BJ (cell line): Measurements from ENCODE around the gene SRRT. TPM values are rescaled to one million over a fixed set of nuclear protein-coding genes. Genes with fewer than 3 reads are reported as not detected.
A peak's percentile ranks its signal among the peaks of the same experiment; 100 is the strongest.

Experiments
- CTCF ChIA-PET: fragments of 350-600 bp; formaldehyde crosslinking; extraction: SDS; loops from one replicate; lab custom pipeline; 2021; ENCODE audit warnings: antibody characterized with exemption, inconsistent platforms; lab: Yijun Ruan, JAX
- POLR2A ChIA-PET: fragments of 300-600 bp; sonication (Branson Sonifier 250); formaldehyde crosslinking; extraction: SDS; loops from one replicate; lab custom pipeline; 2021; ENCODE audit warnings: antibody characterized with exemption; lab: Charles Lee
- DNase-seq: peaks from one replicate; pipeline ENCODE4 v3.0.0-alpha.2; 2011; ENCODE audit warnings: low read depth
- H3K27me3 ChIP-seq: 2 replicates; pipeline ENCODE4 v1.6.0; 2011; ENCODE audit warnings: low read length; ENCODE audit not compliant: control insufficient read depth, insufficient read depth
- H3K36me3 ChIP-seq: 2 replicates; pipeline ENCODE4 v1.5.1; 2011; ENCODE audit warnings: low read length; ENCODE audit not compliant: control insufficient read depth, insufficient read depth
- H3K4me3 ChIP-seq: 2 replicates; pipeline ENCODE4 v1.5.1; 2011; ENCODE audit warnings: low read depth, mild to moderate bottlenecking, control low read depth, low read length
- CTCF ChIP-seq: IDR thresholded peaks from 2 replicates; pipeline ENCODE4 v1.5.1; 2011; ENCODE audit warnings: low read depth, mild to moderate bottlenecking, control low read depth, inconsistent platforms, low read length, moderate library complexity; ENCODE audit not compliant: insufficient read depth
- polyA plus RNA-seq: library from polyadenylated mRNA; depleted of rRNA; stranded (reverse); fragments of >200 nt; gene quantifications from 2 replicates; pipeline ENCODE4 v1.2.3, GENCODE V29; 2011

The SRRT gene
- polyA plus RNA-seq, 1 experiment: 47.1 TPM

DNA sequence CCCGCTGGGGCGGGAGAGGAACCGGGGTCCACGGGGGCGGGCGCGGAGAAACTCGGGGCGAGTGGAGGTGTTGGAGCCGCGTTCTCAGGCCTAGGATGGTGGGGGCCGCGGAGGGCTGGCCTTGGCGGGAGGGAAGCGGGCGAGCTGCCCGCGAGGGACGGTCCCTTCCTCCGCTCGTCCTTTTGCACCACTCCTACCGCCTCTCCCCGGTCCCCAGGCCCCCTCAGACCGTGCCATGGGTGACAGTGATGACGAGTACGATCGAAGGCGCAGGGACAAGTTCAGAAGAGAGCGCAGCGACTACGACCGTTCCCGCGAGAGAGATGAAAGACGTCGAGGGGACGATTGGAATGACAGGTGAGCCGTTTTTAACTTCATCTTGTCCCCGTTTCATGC is 451 bp downstream of the SRRT start:
- DNase-seq: no peak
- ChIA-PET CTCF (interaction anchor here (0.6 to 2.0 kb wide), 7 partner anchors 20 to 1926 kb away, joined by 3 to 11 read pairs (median 4); partner anchors contain the start of gene ACHE), POLR2A (interaction anchor here (0.6 to 1.9 kb wide), 5 partner anchors 11 to 1061 kb away, joined by 3 to 13 read pairs (median 3); partner anchors contain the start of gene UFSP1)
- Histone ChIP-seq H3K4me3 (peak overlapping the region; percentile 80), H3K36me3 (peaks cover 32% of the 10 kb centered on the region), H3K27me3 (no peaks in the 10 kb centered on the region)
- no peak for TF ChIP-seq CTCF

DNA sequence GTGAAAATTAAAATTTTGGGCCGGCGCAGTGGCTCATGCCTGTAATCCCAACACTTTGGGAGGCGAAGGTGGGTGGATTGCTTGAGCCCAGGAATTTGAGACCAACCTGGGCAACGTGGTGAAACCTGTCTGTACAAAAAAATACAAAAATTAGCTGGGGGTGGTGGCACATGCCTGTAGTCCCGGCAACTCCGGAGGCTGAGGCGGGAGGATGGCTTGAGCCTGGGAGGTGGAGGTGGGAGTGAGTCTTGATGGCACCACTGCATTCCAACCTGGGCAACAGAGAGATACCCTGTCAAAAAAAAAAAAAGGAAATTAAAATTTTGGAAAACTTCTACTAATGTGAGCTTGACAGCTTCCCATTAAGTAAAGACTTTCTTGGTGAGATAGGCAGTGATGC is 3.1 kb downstream of the SRRT start:
- TF ChIP-seq CTCF: no peak
- Histone ChIP-seq H3K36me3 (peaks cover 27% of the 10 kb centered on the region), H3K4me3 (no peak overlapping the region), H3K27me3 (no peaks in the 10 kb centered on the region)
- CTCF ChIA-PET: interaction anchor here (0.9 to 1.5 kb wide), 2 partner anchors 17 to 185 kb away, joined by 3 to 4 read pairs; no protein-coding TSS in a partner anchor
- DNase-seq: no peak
- POLR2A ChIA-PET: interaction anchor here (0.7 kb wide), 1 partner anchor 470 kb away, joined by 4 read pairs; no protein-coding TSS in a partner anchor

- POLR2A ChIA-PET: no interaction called here
- H3K36me3 ChIP-seq: peaks cover 27% of the 10 kb centered on the region
- H3K27me3 ChIP-seq: no peaks in the 10 kb centered on the region
- no peak for DNase-seq
- H3K4me3 ChIP-seq: no peak overlapping the region
- CTCF ChIA-PET: interaction anchor here (0.9 to 1.5 kb wide), 2 partner anchors 16 to 186 kb away, joined by 3 to 4 read pairs; no protein-coding TSS in a partner anchor
- TF ChIP-seq CTCF: no peak
Measured at GRCh38 chr7:100878685-100879084, 3.8 kb downstream of the SRRT start.

- CTCF ChIA-PET: interaction anchor here (1.2 kb wide), 1 partner anchor 152 kb away, joined by 3 read pairs; no protein-coding TSS in a partner anchor
Measured at GRCh38 chr7:100879685-100880261, 4.9 kb downstream of the SRRT start.

More at GRCh38 chr7:100879685-100880261, 4.9 kb downstream of the SRRT start:
- TF ChIP-seq CTCF: no peak
- Histone ChIP-seq H3K4me3 (no peak overlapping the region), H3K27me3 (no peaks in the 10 kb centered on the region), H3K36me3 (peaks cover 29% of the 10 kb centered on the region)
- DNase-seq: no peak
- POLR2A ChIA-PET: no interaction called here
